ENCODE measurements around the gene PAQR7.
"Not testable (repeated sequence)": the region's sequence is repeated elsewhere in the genome, so short reads cannot be mapped to it uniquely, and the experiment has no call there.

Gene PAQR7

DNA sequence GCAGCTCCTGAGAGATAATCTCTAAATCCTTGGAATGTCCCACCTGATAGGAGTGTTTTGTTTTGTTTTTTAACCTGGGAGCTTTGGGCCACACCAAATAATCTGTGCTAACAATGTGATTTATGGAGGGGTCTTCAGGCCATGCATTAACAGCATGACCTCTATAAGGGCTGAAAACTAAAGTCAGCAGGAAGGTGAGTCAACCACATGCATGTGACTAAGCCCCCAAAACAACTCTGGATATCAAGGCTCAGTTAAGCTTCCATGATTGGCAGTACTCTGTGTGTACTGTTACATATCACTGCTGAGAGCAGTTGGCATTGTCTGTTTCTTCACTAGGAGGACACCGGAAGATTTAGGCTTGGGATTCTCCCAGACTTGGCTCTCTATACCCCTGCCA lies 27.0 kb downstream of the PAQR7 start:
- Histone ChIP-seq H3K27ac (ENCODE audit: insufficient read depth, low read length, poor library complexity, severe bottlenecking) (no peak overlapping the region), H3K27me3 (replicated peaks; ENCODE audit: control insufficient read depth, insufficient read depth, low read length, poor library complexity, severe bottlenecking) (no peaks in the 10 kb centered on the region), H3K4me3 (ENCODE audit: insufficient read depth, low read depth, low read length, poor library complexity, severe bottlenecking) (no peak overlapping the region), H3K4me1 (ENCODE audit: control insufficient read depth, insufficient read depth, low read length, poor library complexity, severe bottlenecking) (no peaks in the 10 kb centered on the region), H3K9me3 (ENCODE audit: control insufficient read depth, low read length) (no peaks in the 10 kb centered on the region), H3K36me3 (ENCODE audit: control insufficient read depth, insufficient read depth, low read length) (no peaks in the 10 kb centered on the region)
- no peak for DNase-seq

DNA sequence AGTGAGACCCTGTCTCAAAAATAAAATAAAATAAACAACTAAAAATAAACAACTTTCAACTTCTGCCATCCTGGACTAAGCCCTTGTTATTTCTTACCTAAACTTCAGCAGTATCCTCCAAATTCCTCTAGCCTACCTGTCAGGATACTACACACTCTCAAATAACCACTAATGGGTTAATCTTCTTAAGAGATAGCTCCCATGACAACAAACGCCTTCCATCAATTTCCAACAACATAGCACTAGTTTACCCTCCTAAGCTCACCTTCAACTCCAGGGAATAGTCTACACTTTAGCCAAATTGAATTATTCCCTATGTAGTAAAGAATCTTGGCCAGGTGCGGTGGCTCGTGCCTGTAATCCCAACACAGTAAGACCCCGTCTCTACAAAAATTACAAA lies 27.6 kb downstream of the PAQR7 start:
- Histone ChIP-seq H3K4me3 (ENCODE audit: insufficient read depth, low read depth, low read length, poor library complexity, severe bottlenecking) (no peak overlapping the region), H3K27me3 (replicated peaks; ENCODE audit: control insufficient read depth, insufficient read depth, low read length, poor library complexity, severe bottlenecking) (no peaks in the 10 kb centered on the region), H3K4me1 (ENCODE audit: control insufficient read depth, insufficient read depth, low read length, poor library complexity, severe bottlenecking) (no peaks in the 10 kb centered on the region), H3K9me3 (ENCODE audit: control insufficient read depth, low read length) (no peaks in the 10 kb centered on the region), H3K36me3 (ENCODE audit: control insufficient read depth, insufficient read depth, low read length) (no peaks in the 10 kb centered on the region), H3K27ac (ENCODE audit: insufficient read depth, low read length, poor library complexity, severe bottlenecking) (no peak overlapping the region)
- DNase-seq: no peak

DNA sequence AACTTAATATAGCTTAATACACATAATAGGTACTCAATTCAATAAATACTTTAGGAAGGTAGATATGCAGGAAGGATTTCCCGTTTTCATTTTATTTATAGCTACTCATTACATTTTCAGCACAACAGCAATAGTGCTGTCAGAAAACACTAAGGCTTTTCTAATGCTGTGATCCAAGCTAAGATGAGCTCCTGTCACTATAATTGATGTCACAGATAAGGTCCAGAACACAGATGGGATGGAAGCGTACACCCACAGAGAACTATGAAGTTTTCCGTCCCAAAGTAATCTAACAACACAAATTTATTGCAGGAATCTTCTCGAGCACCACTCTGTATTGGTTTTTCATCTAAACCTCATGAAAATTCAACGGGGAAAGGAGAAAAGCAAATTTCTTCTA lies 29.8 kb downstream of the PAQR7 start:
- DNase-seq: no peak
- H3K27me3 ChIP-seq (replicated peaks; ENCODE audit: control insufficient read depth, insufficient read depth, low read length, poor library complexity, severe bottlenecking): no peaks in the 10 kb centered on the region
- H3K4me1 ChIP-seq (ENCODE audit: control insufficient read depth, insufficient read depth, low read length, poor library complexity, severe bottlenecking): no peaks in the 10 kb centered on the region
- H3K27ac ChIP-seq (ENCODE audit: insufficient read depth, low read length, poor library complexity, severe bottlenecking): no peak overlapping the region
- H3K36me3 ChIP-seq (ENCODE audit: control insufficient read depth, insufficient read depth, low read length): no peaks in the 10 kb centered on the region
- no peak overlapping the region for H3K4me3 ChIP-seq (ENCODE audit: insufficient read depth, low read depth, low read length, poor library complexity, severe bottlenecking)
- no peaks in the 10 kb centered on the region for H3K9me3 ChIP-seq (ENCODE audit: control insufficient read depth, low read length)

DNA sequence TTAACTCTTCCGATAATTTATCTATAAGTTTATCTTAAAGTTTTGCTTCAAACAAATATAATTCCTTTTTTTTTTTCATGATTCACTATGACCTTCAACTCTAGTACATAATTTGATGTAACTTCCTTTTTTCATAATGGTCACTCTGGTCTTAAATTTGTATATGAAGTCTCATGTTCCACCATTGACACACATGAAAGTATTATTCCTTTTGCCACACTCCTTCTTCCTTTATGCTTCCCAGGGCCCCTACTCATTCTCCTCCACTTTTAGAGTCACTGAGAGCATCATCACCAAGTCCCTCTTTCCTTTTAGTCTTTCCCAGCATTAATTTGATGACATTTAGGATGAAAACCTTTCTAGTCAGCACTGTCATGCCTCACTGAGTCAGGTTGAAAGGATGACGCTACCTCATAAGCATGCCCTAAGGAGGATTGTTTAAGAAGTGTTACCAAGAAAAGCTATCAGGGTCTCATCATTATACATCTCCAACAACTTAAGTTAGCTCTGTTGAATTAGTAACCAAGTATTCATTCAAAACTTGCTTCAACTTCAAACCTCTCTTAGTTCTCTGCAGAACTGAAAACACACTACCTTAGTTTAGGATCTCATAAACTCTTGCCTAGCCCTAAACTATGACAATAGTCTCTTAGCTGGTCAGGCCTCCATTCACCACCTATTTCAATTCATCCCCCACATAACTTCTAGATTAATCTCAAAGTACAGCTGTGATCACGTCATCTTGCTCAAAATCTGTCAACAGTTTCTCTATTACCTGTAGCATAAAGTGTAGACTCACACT lies 30.8 kb downstream of the PAQR7 start:
- no peaks in the 10 kb centered on the region for H3K36me3 ChIP-seq (ENCODE audit: control insufficient read depth, insufficient read depth, low read length)
- no peaks in the 10 kb centered on the region for H3K9me3 ChIP-seq (ENCODE audit: control insufficient read depth, low read length)
- H3K4me3 ChIP-seq (ENCODE audit: insufficient read depth, low read depth, low read length, poor library complexity, severe bottlenecking): no peak overlapping the region
- H3K4me1 ChIP-seq (ENCODE audit: control insufficient read depth, insufficient read depth, low read length, poor library complexity, severe bottlenecking): no peaks in the 10 kb centered on the region
- H3K27ac ChIP-seq (ENCODE audit: insufficient read depth, low read length, poor library complexity, severe bottlenecking): no peak overlapping the region
- DNase-seq: no peak
- H3K27me3 ChIP-seq (replicated peaks; ENCODE audit: control insufficient read depth, insufficient read depth, low read length, poor library complexity, severe bottlenecking): no peaks in the 10 kb centered on the region

GRCh38 chr1:25843483-25843882 lies 32.0 kb downstream of the PAQR7 start:
- no peaks in the 10 kb centered on the region for H3K4me1 ChIP-seq (ENCODE audit: control insufficient read depth, insufficient read depth, low read length, poor library complexity, severe bottlenecking)
- no peaks in the 10 kb centered on the region for H3K9me3 ChIP-seq (ENCODE audit: control insufficient read depth, low read length)
- no peaks in the 10 kb centered on the region for H3K27me3 ChIP-seq (replicated peaks; ENCODE audit: control insufficient read depth, insufficient read depth, low read length, poor library complexity, severe bottlenecking)
- no peak overlapping the region for H3K27ac ChIP-seq (ENCODE audit: insufficient read depth, low read length, poor library complexity, severe bottlenecking)
- no peak for DNase-seq
- no peaks in the 10 kb centered on the region for H3K36me3 ChIP-seq (ENCODE audit: control insufficient read depth, insufficient read depth, low read length)
- H3K4me3 ChIP-seq (ENCODE audit: insufficient read depth, low read depth, low read length, poor library complexity, severe bottlenecking): no peak overlapping the region

DNA sequence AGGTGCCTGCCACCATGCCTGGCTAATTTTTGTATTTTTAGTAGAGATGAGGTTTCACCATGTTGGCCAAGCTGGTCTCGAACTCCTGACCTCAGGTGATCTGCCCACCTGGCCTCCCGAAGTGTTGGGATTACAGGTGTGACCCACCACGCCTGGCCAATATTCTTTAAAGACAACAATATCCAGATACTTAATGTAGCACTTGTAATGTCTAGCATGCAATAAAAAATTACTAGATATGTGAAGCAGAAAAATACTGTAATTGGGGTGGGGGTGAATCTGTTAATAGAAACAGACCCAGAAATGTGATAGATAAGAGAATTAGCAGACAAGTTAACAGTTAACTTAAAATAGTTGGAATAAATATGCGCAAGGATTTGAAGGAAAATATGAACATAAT lies 35.7 kb downstream of the PAQR7 start:
- H3K4me3 ChIP-seq (ENCODE audit: insufficient read depth, low read depth, low read length, poor library complexity, severe bottlenecking); H3K27me3 ChIP-seq (replicated peaks; ENCODE audit: control insufficient read depth, insufficient read depth, low read length, poor library complexity, severe bottlenecking); H3K27ac ChIP-seq (ENCODE audit: insufficient read depth, low read length, poor library complexity, severe bottlenecking); H3K9me3 ChIP-seq (ENCODE audit: control insufficient read depth, low read length); DNase-seq; H3K4me1 ChIP-seq (ENCODE audit: control insufficient read depth, insufficient read depth, low read length, poor library complexity, severe bottlenecking); H3K36me3 ChIP-seq (ENCODE audit: control insufficient read depth, insufficient read depth, low read length): not testable (repeated sequence)

DNA sequence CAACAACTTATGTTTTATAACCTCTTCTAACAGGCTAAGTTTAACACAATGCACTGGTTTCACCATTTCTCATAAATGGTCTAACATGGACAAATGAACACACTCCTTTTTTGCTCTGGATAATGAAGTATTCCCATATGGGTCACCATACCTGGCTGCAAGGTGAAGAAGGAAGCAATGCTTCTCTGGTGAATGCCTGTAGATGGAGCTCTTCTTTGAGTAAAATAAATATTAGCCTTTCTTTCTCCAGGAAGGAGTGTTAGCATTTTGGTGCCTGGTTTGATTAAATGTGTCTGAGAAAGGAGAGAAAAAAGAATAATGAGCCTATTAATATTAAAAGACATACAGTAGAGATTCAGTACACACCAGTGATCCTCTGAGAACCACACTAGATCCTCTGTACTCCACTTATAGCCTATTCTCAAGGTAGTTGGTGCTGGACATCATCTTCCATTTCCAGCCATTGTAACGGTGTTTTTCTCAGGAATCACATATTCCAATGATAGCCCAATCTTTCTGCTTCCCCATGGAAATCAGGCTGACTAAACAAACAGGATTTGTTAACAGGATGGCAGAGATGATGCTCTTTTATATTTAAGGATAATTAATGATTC lies 38.1 kb downstream of the PAQR7 start:
- no peaks in the 10 kb centered on the region for H3K27me3 ChIP-seq (replicated peaks; ENCODE audit: control insufficient read depth, insufficient read depth, low read length, poor library complexity, severe bottlenecking)
- no peaks in the 10 kb centered on the region for H3K4me1 ChIP-seq (ENCODE audit: control insufficient read depth, insufficient read depth, low read length, poor library complexity, severe bottlenecking)
- no peak for DNase-seq
- H3K9me3 ChIP-seq (ENCODE audit: control insufficient read depth, low read length): no peaks in the 10 kb centered on the region
- H3K27ac ChIP-seq (ENCODE audit: insufficient read depth, low read length, poor library complexity, severe bottlenecking): no peak overlapping the region
- H3K36me3 ChIP-seq (ENCODE audit: control insufficient read depth, insufficient read depth, low read length): peaks cover 5% of the 10 kb centered on the region
- H3K4me3 ChIP-seq (ENCODE audit: insufficient read depth, low read depth, low read length, poor library complexity, severe bottlenecking): no peak overlapping the region

- Histone ChIP-seq H3K27me3 (replicated peaks; ENCODE audit: control insufficient read depth, insufficient read depth, low read length, poor library complexity, severe bottlenecking) (no peaks in the 10 kb centered on the region), H3K36me3 (ENCODE audit: control insufficient read depth, insufficient read depth, low read length) (peaks cover 11% of the 10 kb centered on the region), H3K4me1 (ENCODE audit: control insufficient read depth, insufficient read depth, low read length, poor library complexity, severe bottlenecking) (no peaks in the 10 kb centered on the region), H3K9me3 (ENCODE audit: control insufficient read depth, low read length) (no peaks in the 10 kb centered on the region), H3K27ac (ENCODE audit: insufficient read depth, low read length, poor library complexity, severe bottlenecking) (no peak overlapping the region), H3K4me3 (ENCODE audit: insufficient read depth, low read depth, low read length, poor library complexity, severe bottlenecking) (no peak overlapping the region)
- no peak for DNase-seq
Observed at GRCh38 chr1:25836695-25837094, 38.8 kb downstream of the PAQR7 start.

GRCh38 chr1:25834894-25835293 lies 40.6 kb downstream of the PAQR7 start:
- H3K9me3 ChIP-seq (ENCODE audit: control insufficient read depth, low read length): no peaks in the 10 kb centered on the region
- peaks cover 29% of the 10 kb centered on the region for H3K36me3 ChIP-seq (ENCODE audit: control insufficient read depth, insufficient read depth, low read length)
- no peak overlapping the region for H3K27ac ChIP-seq (ENCODE audit: insufficient read depth, low read length, poor library complexity, severe bottlenecking)

DNA sequence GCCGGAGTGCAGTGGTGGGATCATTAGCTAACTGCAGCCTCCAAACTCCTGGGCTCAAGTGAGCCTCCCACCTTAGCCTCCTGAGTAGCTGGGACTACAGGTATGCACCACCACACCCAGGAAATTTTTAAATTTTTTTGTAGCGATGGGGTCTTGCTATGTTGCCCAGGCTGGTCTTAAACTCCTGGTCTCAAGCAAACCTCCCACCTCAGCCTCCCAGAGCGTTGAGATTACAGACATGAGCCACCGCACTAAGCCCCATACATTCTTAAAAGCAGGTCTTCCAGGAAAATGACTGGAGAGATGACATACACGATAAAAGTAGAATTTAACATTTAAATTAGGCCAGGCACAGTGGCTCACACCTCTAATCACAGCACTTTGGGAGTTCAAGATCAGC lies 42.4 kb downstream of the PAQR7 start:
- Histone ChIP-seq H3K4me1 (ENCODE audit: control insufficient read depth, insufficient read depth, low read length, poor library complexity, severe bottlenecking) (no peaks in the 10 kb centered on the region), H3K27ac (ENCODE audit: insufficient read depth, low read length, poor library complexity, severe bottlenecking) (no peak overlapping the region), H3K9me3 (ENCODE audit: control insufficient read depth, low read length) (no peaks in the 10 kb centered on the region), H3K4me3 (ENCODE audit: insufficient read depth, low read depth, low read length, poor library complexity, severe bottlenecking) (no peak overlapping the region), H3K27me3 (replicated peaks; ENCODE audit: control insufficient read depth, insufficient read depth, low read length, poor library complexity, severe bottlenecking) (no peaks in the 10 kb centered on the region), H3K36me3 (ENCODE audit: control insufficient read depth, insufficient read depth, low read length) (peaks cover 46% of the 10 kb centered on the region)
- no peak for DNase-seq

More at GRCh38 chr1:25834894-25835293, 40.6 kb downstream of the PAQR7 start:
- no peak overlapping the region for H3K4me3 ChIP-seq (ENCODE audit: insufficient read depth, low read depth, low read length, poor library complexity, severe bottlenecking)
- H3K4me1 ChIP-seq (ENCODE audit: control insufficient read depth, insufficient read depth, low read length, poor library complexity, severe bottlenecking): no peaks in the 10 kb centered on the region
- no peak for DNase-seq
- H3K27me3 ChIP-seq (replicated peaks; ENCODE audit: control insufficient read depth, insufficient read depth, low read length, poor library complexity, severe bottlenecking): no peaks in the 10 kb centered on the region

Measured in effector memory CD4-positive, alpha-beta T cell (primary cell).